Adrenal gland (tissue), 12 donors: ENCODE data around the gene NEDD1. TPM values are rescaled to one million over a fixed set of nuclear protein-coding genes. Genes with fewer than 3 reads are reported as not detected.

Experiments used
- DNase-seq, 7 donors: peaks; one replicate each; pipeline ENCODE4 v3.0.0-alpha.2; 2019 to 2020
- H3K27ac ChIP-seq, 5 donors: fragments of 200-600 bp; sonication (generic) in 4 of 5; 1 replicate in 3 of 5; 2 replicates in 2 of 5; pipeline versions ENCODE4 v1.5.1 to v1.8.0; 2016 to 2020; ENCODE audit warnings: mild to moderate bottlenecking in 1 of 5
- H3K27me3 ChIP-seq: fragments of 200-600 bp; 2 replicates; pipeline ENCODE4 v1.8.0; 2021
- H3K36me3 ChIP-seq, 2 donors: fragments of 200-600 bp; replicated peaks in 1 of 2; 1 replicate in 1 of 2; 2 replicates in 1 of 2; pipeline versions ENCODE4 v1.5.1 to v1.8.0; 2018 to 2022
- H3K4me1 ChIP-seq, 2 donors: fragments of 200-600 bp; replicated peaks in 1 of 2; 1 replicate in 1 of 2; 2 replicates in 1 of 2; pipeline versions ENCODE4 v1.5.1 to v1.8.0; 2018 to 2021
- H3K4me3 ChIP-seq, 4 donors: fragments of 200-600 bp; sonication (generic) in 3 of 4; one replicate each; pipeline ENCODE4 v1.5.1; 2016 to 2018
- H3K9me3 ChIP-seq, 3 donors: fragments of 200-600 bp; sonication (generic) in 1 of 3; replicated peaks in 1 of 3; 1 replicate in 2 of 3; 2 replicates in 1 of 3; pipeline versions ENCODE4 v1.5.1 to v1.8.0; 2016 to 2021
- POLR2A ChIP-seq, 2 donors: fragments of 450-650 bp; IDR thresholded peaks; one replicate each; pipeline ENCODE4 v1.6.1; 2017; ENCODE audit warnings: antibody characterized with exemption in 2 of 2, mild to moderate bottlenecking in 2 of 2, moderate library complexity in 1 of 2
- WGBS, 4 donors: extraction: QIAGEN DNeasy Blood & Tissue Kit in 2 of 4; methylation state at CpG; one replicate each; pipeline versions ENCODE4 v1.1.5 to v1.1.7; 2013 to 2017; 5-methylcytosine and 5-hydroxymethylcytosine counted together
- intact Hi-C, 2 donors: fragments of 100-400 bp; cut with DNase I; formaldehyde crosslinking; loops; one replicate each; pipeline versions ENCODE4 v1.14.1 to v1.15.0; 2022 to 2023
- polyA plus RNA-seq, 3 donors: library from polyadenylated mRNA; stranded (reverse); fragments of 200-250 nt in 2 of 3; fragments of 350-450 nt in 1 of 3; fragmentation: Illumina TruSeq in 1 of 3; extraction: RNeasy Lipid Tissue Mini Kit (QIAGEN cat#74804) in 1 of 3; gene quantifications; one replicate each; pipeline ENCODE4 v1.2.3, GENCODE V29; 2013 to 2014
- total RNA-seq, 9 donors: library from RNA; depleted of rRNA in 4 of 9; stranded (reverse); fragments of >200 nt in 4 of 9; fragments of 120-200 nt in 1 of 9; fragmentation: NEBNext Ultra II Directional in 1 of 9; extraction: Animal tissue kit (Norgen Biotek cat#: 25700) in 1 of 9; gene quantifications; one replicate each; pipeline versions ENCODE4 v1.1.0 to v1.2.4, GENCODE V29; 2013 to 2023
- TF ChIP-seq, protein P1 (sequence below), 6 experiments: fragments of 450-650 bp in 4 of 6; fragments of 200-600 bp in 2 of 6; sonication (generic) in 1 of 6; IDR thresholded peaks; 1 replicate in 5 of 6; 2 replicates in 1 of 6; pipeline versions ENCODE4 v1.5.1 to v1.8.0; 2016 to 2021; ENCODE audit warnings: antibody characterized with exemption in 6 of 6, mild to moderate bottlenecking in 2 of 6, moderate library complexity in 1 of 6
- donor health status: healthy with polysubstance abuse.
- donor health status: Bipolar disorder and iron deficiency.
- donor health status: DM: yes; HTN: yes; CAD: no.
- donor health status: DM: no; HTN: no; CAD: no.
- donor health status: DM: no; HTN: no; CAD: no.
- donor health status: DM: yes; HTN: yes; CAD: no.

The NEDD1 gene
- total and polyA plus RNA-seq, 12 donors = 3.5 to 17.6 (median 11.5) TPM

DNA sequence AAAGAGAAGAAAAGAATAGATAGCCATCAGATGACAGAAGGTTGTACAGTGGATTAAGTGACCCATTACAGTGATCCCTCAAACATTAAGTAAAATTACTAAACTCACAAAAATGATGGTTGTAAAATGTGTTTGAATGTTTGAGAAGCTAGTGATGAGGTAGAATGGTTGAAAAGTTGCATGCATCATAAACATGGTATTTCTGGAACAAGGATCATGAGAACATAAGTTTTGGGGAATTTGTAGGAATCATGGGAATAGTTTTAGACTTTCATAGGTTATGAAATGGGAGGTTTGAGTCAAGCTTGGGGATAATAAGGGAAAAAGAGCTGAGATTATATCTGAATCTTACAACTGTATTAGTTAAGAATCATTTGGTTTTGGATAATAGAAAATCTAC is 34.1 kb upstream of the NEDD1 start:
- TF ChIP-seq POLR2A (IDR thresholded peaks at IDR 0.05) = no peak
- TF ChIP-seq, protein P1, sequence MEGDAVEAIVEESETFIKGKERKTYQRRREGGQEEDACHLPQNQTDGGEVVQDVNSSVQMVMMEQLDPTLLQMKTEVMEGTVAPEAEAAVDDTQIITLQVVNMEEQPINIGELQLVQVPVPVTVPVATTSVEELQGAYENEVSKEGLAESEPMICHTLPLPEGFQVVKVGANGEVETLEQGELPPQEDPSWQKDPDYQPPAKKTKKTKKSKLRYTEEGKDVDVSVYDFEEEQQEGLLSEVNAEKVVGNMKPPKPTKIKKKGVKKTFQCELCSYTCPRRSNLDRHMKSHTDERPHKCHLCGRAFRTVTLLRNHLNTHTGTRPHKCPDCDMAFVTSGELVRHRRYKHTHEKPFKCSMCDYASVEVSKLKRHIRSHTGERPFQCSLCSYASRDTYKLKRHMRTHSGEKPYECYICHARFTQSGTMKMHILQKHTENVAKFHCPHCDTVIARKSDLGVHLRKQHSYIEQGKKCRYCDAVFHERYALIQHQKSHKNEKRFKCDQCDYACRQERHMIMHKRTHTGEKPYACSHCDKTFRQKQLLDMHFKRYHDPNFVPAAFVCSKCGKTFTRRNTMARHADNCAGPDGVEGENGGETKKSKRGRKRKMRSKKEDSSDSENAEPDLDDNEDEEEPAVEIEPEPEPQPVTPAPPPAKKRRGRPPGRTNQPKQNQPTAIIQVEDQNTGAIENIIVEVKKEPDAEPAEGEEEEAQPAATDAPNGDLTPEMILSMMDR (IDR thresholded peaks at IDR 0.05) = no peak
- intact Hi-C loops = no loop called here
- Histone ChIP-seq H3K27me3 (no peaks in the 10 kb centered on the region), H3K4me3 (no peak overlapping the region), H3K36me3 (no peaks in the 10 kb centered on the region), H3K4me1 (no peaks in the 10 kb centered on the region), H3K27ac (no peak overlapping the region), H3K9me3 (no peaks in the 10 kb centered on the region)
- no peak for DNase-seq

DNA sequence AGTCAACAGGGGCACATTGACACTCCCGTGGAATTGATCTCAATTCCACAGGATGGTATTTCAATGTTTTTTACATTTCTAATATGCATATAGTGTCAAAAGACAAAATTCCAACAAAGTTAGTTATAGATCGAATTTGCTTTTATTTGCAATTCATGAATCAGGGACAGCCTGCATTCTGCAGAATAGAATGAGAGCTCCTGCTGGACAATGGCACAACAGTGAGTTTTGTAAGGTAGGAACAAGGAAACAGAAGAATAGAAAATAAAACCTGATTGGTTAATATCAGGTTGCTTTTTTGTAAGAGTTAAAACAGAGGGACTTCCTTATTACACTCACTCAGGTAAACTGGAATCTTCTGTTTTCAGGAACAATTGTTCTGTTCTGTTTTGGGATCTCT is 32.8 kb upstream of the NEDD1 start:
- no peaks in the 10 kb centered on the region for H3K4me1 ChIP-seq
- no peaks in the 10 kb centered on the region for H3K9me3 ChIP-seq
- no peak for DNase-seq
- WGBS, 4 donors = 78 to 84% (median 80%) methylated on average over 2 of the region's 2 CpGs
- no peak overlapping the region for H3K27ac ChIP-seq
- H3K27me3 ChIP-seq = no peaks in the 10 kb centered on the region
- H3K36me3 ChIP-seq = no peaks in the 10 kb centered on the region
- no peak overlapping the region for H3K4me3 ChIP-seq
- TF ChIP-seq POLR2A (IDR thresholded peaks at IDR 0.05) = no peak
- intact Hi-C loops = no loop called here

DNA sequence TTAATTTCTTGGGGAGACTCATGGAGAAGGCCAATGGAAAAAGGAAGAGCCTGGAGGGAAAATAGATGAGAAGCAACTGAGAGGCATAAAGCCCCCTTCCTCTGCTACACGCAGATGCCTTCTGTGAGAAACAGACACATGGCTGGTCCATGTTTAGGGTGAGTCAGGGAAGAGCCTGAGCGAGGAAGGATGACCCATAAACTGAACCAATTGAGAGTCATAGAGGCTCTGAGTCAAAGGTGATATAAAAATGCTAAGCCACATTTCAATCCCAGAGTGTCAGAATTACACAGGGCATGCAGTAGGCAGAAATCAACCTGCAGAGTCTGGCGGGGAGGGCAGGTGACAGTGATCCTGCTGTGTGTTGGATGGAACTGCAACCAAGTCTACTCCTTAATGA is 30.1 kb upstream of the NEDD1 start:
- WGBS, 4 donors = 77 to 89% (median 80%) methylated on average over 3 of the region's 3 CpGs
- Histone ChIP-seq H3K4me3 (no peak overlapping the region), H3K9me3 (no peaks in the 10 kb centered on the region), H3K36me3 (no peaks in the 10 kb centered on the region), H3K27ac (no peak overlapping the region), H3K4me1 (no peaks in the 10 kb centered on the region), H3K27me3 (no peaks in the 10 kb centered on the region)
- no peak for DNase-seq
- TF ChIP-seq, protein P1 (IDR thresholded peaks at IDR 0.05) = no peak
- TF ChIP-seq POLR2A (IDR thresholded peaks at IDR 0.05) = no peak
- intact Hi-C loops = no loop called here

DNA sequence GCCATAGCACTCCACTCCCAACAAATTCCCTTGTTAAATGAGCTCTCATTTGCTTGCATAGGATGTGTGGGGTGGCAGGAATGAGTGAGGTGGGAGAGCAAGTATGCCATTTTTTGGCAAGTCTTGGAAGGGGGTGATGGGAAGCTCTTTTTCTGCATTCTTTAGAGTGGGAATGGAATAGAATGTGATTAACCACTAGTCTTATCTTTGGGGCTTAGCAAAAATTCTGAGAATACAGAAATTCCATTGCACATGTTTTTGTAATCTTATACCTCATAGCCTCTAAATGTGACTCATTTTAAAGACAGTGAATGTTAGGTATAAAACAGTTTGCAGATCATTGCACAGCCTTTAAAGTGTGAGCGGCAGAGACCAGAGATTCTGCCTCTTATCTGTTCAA is 28.4 kb upstream of the NEDD1 start:
- H3K27me3 ChIP-seq = no peaks in the 10 kb centered on the region
- H3K4me1 ChIP-seq = no peaks in the 10 kb centered on the region
- DNase-seq = no peak
- TF ChIP-seq, protein P1 (IDR thresholded peaks at IDR 0.05) = no peak
- no peak for TF ChIP-seq POLR2A (IDR thresholded peaks at IDR 0.05)
- no peaks in the 10 kb centered on the region for H3K36me3 ChIP-seq
- intact Hi-C loops = no loop called here
- H3K9me3 ChIP-seq = no peaks in the 10 kb centered on the region
- WGBS, 4 donors = 59 to 78% (median 74%) methylated on average over 1 of the region's 1 CpG
- H3K27ac ChIP-seq = no peak overlapping the region
- no peak overlapping the region for H3K4me3 ChIP-seq

DNA sequence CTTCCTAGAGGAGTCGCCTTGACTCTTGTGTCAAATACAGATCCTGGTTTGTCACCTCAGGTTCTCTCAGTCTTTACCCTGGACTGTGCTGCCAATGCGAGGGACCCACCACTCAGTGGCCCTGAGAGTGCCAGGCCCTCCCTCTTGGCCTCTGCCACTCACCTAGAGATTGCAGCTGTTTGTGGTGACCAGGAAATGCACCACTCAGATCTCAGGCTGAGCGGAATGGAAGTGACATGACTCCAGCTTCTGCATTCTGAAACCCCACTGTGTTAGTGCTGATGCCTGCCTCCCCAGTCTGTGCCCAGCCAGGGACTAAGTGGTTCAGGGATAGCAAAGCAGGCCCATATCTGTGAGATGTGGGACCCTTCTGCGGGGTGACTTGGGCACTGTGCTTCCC is 27.8 kb upstream of the NEDD1 start:
- intact Hi-C loops = no loop called here
- H3K9me3 ChIP-seq = no peaks in the 10 kb centered on the region
- no peak overlapping the region for H3K27ac ChIP-seq
- no peak for DNase-seq
- 76 to 90% (median 83%) methylated on average over 4 of the region's 4 CpGs for WGBS, 4 donors
- H3K4me3 ChIP-seq = no peak overlapping the region
- no peaks in the 10 kb centered on the region for H3K27me3 ChIP-seq
- no peak for TF ChIP-seq POLR2A (IDR thresholded peaks at IDR 0.05)
- TF ChIP-seq, protein P1 (IDR thresholded peaks at IDR 0.05) = no peak
- no peaks in the 10 kb centered on the region for H3K4me1 ChIP-seq
- H3K36me3 ChIP-seq = no peaks in the 10 kb centered on the region
